IPS-NIHi11 (cell line): ENCODE measurements around the gene QPCT.
A peak's percentile ranks its signal among the peaks of the same experiment; 100 is the strongest.
"Not testable (repeated sequence)": the region's sequence is repeated elsewhere in the genome, so short reads cannot be mapped to it uniquely, and the experiment has no call there.

Experiments
- DNase-seq: peaks from one replicate; pipeline ENCODE4 v3.0.0; 2012; ENCODE audit warnings: mixed read lengths, low spot score

QPCT gene

DNA sequence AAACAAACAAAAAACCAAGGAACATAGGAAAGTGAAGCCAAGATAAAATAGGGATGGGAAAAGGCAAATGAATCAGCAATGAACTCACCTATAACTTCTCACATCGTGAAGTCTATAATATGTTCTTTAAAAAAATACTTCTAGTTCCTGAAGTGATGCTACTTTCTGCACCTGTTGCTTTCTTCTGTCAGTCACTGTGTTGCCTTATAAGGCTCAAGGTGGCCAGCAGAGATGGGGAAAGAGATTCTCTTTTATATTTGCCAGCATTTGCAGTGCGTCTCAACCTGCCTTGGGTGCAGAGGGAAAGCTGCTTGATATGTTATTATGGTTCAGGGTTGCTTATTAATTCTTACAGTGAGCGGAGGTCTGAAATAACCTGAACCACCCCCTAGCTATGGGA, 14.0 kb downstream of the QPCT start:
- no peak for DNase-seq

DNA sequence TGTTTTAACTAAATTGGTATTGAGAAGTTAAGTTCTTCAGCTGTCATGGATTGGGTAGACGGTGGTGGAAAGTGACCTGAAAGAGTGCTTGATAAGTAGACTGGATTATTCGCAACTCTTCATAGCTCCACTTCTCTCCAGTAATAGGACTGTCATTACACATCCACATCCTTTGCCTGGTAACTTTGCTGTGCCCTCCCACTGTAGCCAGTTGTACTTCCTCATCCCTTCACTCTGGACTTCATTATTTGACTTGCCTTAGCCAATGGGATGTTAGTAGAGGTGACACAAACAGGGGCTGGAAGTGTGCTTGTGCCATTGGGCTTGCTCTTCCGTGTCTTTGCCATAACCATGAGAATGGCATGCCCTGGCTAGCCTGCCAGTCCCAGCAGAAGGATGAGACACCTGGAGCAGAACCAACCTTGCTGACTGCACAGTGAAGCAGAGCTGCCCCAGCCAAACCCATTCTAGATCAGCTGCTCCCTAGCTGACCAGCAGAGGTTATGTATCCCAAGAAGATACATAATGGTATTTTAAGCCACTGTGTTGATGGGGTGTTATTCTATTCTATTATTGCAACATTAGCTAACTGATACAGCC, 16.9 kb downstream of the QPCT start:
- DNase-seq, result no peak

DNA sequence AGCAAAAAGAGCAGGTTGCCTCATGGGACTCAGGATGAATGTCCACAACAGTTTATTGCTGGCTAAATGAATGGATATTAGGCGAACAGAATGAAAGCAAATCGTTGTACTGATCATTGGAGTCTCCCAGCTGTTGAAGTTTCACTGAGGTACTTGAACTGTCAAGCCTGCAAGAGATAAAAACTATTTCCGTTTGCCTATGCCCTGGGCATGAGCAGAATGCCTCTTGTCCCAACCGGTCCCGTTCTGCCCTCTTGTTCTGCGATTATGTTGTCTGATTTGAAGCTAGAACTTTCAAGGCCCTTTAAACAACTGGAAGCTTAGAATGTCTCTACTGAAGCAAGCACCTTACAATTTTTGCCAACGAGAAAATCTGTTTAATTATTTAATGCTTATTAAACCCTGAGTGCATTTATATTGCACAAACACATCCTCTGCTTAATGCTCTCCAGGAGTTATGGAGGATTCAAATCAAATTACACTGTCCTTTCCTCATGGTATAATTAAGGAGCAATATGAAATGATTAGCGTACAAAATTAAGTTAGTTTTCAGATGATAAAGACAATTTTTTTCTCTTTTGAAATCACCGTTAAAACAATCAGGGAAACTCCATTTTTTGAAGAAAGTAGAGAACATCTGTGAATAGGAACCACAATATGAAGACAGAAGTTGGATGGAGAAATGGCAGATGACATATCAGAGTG, 17.7 kb downstream of the QPCT start:
- DNase-seq, result no peak

DNA sequence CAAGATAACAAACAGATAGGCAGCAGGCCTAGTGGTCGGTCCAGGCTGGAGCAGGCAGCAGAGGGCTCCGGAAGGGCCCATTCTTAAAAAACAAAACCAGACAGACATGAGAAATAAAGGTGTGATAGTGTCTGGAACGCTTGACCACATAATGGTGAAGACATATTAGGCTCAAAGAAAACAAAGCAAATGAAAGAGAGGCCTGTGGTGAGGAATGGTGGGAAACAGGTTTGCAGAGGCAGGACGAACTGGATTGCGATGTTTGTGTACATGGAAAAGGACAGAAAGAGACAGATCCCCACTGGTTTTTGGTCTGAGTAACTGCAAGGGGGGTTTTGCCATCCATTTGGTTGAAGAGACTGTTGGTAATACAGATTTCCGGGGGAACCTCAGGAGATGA, 19.9 kb downstream of the QPCT start:
- DNase-seq, result no peak

DNA sequence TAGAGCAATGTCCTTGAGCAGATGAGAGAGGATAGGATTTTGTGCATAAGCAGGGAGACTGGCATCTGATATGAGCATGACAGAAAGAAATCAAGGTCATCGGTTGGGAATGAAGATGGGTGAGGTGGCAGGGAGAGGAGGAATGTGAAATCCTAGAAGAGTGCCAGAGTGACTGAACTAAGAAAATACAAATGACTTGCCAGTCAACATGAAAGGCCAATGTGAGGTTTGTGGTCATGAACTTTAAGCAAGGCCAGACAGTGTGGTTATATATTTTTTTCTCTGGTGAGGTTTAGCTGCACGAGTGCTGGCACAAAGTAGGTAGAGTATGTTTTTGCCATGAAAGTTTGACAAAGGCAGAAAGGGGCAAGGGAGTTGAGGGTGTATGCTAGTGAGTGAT, 21.2 kb downstream of the QPCT start:
- no peak for DNase-seq

DNA sequence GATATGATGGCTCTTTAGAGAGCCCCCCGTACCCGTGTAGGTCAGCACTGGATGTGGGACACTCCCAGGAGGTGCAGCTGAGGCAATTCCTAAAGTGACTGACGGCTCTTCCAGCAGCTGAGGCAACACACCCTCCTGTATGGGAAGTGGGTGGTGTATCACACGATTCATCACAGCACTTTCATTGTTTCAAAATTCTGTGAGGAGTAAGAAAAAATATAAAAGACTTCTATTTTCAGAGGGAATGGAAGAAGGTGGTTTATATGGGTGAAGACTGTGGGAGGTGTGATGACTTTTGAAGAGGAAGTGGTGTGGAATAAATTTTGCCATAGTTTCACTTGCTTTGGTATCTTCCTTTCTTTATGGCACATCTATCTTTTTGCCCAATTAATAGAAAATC, 22.3 kb downstream of the QPCT start:
- DNase-seq, result no peak

DNA sequence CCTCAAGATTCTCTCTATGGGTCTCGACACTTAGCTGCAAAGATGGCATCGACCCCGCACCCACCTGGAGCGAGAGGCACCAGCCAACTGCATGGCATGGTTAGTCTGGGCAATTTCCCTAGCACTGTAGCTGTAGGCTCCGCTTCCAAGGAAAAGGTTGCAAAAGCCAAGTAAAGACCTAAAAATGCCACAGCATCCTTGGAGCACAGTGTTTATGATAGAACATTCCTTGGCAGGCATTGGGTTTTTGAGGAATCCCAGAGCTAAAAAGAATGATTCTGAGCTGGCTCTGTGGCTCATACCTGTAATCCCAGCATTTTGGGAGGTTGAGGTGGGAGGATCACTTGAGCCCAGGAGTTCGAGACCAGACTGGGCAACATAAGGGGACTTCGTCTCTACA, 22.9 kb downstream of the QPCT start:
- DNase-seq, result no peak

DNA sequence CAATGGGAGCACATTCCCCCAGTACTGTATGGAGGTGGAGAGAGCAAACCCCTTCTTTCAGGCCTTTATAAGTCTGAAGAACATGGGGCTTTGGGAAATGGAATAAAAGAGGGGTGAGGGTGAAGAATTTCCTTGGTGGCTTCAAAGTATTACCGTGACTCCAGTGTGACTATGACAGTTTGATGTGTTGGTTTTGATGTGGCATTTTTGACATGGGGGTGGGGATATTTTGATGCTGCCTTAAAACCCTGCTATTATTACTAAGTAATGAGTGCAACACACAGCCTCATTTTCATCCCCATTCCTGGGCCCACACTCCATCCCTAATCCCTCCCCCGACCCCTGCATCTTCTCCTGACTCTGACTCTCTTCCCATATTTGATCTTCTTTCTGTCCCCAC, 23.6 kb downstream of the QPCT start:
- DNase-seq, result no peak

DNA sequence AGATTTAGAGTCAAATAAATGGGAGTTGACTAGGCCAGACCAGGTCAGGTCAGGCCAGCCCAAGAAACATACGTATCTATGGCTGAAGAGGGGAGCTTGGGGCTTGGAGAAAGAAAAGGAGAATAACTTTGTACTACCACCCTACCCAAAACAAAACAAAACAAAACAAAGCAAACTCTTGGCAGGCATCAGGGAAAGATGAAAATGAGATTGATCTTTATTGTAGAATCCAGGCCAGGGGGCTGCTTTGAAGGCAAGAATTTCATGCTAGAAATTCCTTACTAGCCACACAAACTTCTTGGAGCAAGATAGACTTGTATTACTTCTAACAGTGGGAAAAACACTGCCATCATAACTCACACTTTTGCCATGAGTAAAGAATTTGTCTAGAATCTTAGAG, 26.2 kb downstream of the QPCT start:
- DNase-seq, result no peak

DNA sequence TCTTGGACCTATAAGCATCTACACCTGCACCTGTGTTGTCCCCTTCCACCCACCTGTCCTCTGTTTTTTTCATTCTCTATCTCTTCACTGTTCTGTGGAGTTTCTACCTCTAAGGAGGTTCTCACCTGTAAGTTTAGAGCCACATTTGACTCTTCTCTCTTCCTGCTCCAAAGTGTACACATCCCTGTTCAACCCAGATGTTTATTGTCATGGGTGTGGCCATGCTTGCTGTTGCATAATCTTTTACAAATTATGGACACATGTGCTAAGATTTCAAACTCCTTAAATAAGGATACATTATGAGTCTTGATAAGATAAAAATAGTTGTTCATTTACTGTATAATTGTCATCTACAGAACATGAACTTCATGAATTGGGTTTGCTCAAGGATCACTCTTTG, 27.6 kb downstream of the QPCT start:
- DNase-seq, result no peak

DNA sequence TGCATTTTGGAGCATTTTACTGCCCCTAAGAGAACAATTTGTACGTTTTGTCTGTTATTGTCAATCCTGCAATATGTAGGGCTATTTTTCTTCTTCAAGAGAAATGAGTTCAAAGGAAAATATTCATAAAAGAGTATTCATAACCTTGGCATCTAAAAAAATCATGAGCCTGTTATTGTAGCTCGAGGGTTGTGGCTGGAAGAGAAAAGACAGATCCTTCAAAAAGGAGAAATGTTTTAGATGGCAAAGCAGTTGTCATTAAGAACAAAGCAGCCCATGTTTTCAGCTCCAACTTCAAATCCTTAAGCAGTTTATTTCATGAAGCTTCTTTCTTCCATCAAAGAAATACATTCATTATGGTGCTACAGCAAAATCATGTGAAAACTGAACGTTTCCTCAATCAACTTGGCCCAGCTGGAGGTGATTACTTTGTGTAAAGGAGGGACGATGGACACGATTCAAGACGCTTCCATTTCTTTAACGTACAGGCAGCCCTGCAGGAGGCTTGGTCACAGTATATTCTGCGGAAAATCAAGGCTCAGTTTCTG, 31.4 kb downstream of the QPCT start:
- no peak for DNase-seq

DNA sequence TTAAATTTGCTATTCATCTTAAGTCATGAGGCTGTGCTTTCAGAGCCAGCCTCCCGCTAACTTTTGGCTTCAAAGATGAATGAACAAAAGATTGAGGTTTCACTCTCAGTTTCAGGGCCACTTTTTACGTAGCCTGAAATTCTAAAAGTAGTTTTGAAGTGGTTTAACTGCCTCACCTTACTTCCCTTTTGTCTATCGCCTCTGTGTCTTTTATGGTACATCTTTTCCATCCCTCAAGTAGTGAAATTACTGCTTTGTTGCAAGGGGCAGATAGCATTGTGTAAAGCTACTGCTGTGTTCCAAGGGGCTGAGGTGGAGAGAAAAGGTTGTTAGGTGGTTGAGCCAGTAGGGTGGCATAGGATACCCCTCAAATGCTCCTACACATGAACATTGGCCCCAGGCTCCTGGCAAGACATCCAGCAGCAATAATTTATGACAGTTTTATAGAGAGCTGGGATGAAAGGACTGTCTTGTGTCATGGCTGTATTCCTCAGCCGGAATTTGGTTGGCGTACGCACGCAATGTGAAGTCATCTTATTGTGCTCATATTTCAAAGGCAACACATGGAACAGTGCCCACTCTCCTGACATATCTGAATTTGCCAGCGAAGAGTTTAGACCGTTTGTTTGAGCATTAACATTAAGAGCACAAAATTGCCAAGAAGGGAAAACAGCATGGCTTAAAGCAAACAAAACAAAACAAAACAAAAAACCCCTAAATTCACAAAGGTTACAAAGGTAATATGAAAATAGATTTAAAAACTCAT, 32.2 kb downstream of the QPCT start:
- no peak for DNase-seq

DNA sequence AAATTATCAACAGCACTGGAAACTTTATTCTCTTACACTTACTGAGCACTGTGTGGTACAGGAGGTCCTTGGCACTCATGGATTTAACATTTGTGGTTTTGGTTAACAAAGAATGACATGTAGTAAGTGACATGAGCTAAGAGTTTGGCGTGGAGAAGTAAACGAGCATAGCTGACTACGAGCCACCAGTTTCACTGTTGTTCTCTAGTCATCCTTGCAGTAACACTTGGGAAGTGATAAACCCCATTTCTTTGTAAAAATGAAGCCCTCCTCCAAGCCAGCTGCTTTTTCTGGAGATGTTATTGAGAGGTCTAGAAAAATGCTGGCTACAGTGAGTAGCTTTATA, 32.7 kb downstream of the QPCT start:
- DNase-seq, result no peak

DNA sequence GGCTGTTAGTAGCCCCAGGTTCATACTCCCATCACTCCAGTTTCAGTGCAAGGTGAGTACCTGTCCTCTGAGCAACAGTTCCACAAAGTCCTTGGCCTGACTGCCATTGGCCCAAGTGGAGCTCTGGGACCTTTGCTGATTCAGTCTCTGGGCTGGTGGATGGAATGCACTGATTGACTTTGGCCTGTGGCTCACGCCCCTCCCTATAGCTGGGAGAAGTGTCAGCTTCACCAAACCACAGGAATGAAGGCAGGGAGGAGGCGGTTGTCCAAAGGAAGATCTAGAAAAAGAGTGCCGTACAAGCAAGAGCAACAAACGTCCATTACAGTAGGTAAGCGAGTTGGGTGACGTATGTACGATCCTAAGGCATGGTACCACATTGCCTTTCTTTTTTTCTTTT, 34.0 kb downstream of the QPCT start:
- DNase-seq, result no peak

DNA sequence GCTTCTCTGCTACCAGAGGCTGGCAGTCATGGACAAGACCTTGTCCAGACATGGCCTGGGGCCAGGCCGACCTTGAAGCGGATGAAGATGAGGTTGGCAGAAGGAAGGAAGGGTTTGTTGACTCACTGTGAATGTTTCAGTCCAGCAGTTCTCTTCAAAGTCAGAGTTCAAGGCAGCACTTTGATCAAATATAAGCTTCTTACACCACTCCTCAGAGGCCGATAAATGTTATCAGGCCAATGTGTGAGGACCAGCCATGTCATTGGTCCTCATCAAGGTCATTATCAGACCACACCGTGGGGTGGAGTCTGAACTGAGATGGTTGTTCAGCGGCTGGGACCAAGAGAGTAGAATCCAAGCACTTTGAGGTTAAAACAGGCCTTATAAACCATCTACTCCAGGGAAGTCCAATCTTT, 35.5 kb downstream of the QPCT start:
- no peak for DNase-seq

DNA sequence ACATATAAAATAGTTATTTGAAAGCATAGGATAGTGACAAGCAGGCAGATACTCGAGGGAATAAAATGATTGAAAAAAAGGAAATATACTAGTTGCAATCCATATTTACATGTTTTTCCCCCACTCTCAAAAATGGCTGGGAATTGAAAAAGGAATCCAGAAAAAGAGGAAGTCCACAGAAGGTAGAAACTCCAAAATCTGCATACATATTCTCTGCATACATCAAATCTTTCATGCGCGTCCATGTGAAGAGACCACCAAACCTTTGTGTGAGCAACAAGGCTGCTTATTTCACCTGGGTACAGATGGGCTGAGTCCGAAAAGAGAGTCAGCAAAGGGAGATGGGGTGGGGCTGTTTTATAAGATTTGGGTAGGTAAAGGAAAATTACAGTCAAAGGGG, 36.4 kb downstream of the QPCT start:
- not testable (repeated sequence) for DNase-seq

DNA sequence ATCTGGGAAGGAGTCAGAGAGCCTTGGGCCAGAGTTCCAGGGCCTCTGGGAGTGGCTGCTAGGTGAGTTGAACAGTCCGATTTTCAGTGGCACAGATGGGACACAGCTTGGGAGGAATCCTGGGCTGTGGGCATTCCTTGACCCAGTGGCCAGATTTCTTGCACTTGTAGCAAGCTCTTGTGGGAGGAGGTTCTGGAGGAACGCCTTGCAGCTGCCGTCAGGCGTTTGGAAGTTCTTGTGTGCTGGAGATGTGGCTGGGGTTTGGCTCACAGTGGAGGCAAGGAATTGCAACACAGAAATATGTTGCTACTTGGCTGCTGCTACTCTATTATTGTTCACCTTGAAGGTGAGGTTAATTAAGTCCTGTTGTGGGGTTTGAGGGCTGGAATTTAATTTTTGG, 39.8 kb downstream of the QPCT start:
- DNase-seq, result not testable (repeated sequence)

DNA sequence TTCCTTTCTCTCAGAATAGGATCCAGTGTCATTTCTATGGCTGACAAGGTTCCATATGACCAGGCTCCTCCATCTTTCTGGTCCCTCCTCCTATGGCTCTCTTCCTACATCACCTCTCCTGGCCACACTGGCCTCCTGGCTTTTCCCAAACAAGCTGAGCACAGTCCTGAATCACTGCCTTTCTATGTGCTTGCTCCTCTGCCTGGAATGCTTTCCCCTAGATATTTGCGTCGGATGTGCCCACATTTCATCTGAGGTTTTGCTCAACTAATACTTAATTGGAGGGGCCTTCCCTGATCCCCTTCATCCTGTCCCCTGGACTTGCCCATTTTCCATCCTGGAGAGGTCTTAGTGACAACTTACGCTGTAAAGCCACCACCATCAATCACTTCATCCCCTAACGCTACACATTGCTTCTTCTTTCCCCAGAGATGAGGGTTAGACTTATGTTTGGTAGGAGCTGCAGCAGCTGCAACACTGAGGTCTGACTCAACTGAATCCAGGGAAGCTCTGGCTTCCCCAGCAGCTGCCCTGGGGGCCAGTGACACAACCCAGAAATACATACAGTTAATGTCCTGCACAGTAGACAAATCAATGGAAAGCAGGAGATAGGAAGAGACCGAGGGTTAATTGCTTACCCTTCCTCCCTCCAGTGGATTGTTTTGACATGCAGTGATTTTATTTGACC, 42.9 kb downstream of the QPCT start:
- DNase-seq, result no peak

DNA sequence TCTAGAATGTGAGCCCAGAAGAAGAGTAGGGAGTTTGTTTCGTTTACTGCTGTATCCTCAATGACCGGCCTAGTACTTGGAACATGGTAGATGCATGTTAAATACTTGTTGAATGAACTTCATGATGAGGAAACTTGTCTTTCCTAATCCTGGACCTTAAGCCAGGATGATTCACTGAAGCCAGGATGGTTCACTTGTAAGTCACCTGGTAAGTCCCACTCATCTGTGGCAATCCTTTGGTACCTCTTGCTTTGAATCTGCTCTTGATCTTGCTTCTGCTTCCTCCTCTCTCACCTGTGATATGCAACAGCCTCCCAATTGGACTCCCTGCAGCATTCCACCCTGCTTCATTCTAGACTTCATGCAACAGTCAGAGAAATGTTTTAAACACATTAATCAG, 43.6 kb downstream of the QPCT start:
- no peak for DNase-seq

DNA sequence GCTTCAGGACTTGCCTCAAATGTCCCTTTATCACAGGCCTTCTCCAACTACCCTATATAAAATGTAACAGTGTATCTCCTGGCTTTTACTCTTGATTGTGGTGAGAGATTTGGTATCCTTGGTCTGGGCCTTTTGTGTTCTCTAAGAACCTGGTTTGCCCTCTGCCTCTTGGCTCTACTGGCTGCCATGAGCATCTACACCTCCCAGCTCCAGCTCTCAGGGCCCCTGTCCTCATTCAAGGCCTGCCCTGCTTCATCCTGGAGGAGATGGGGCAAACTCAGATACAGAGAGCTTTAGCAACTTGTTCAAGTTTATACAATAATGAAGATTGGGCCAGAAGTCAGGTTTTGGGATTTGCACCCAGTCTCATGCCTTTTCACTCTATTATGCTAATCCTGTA, 45.0 kb downstream of the QPCT start:
- DNase-seq, result no peak

DNA sequence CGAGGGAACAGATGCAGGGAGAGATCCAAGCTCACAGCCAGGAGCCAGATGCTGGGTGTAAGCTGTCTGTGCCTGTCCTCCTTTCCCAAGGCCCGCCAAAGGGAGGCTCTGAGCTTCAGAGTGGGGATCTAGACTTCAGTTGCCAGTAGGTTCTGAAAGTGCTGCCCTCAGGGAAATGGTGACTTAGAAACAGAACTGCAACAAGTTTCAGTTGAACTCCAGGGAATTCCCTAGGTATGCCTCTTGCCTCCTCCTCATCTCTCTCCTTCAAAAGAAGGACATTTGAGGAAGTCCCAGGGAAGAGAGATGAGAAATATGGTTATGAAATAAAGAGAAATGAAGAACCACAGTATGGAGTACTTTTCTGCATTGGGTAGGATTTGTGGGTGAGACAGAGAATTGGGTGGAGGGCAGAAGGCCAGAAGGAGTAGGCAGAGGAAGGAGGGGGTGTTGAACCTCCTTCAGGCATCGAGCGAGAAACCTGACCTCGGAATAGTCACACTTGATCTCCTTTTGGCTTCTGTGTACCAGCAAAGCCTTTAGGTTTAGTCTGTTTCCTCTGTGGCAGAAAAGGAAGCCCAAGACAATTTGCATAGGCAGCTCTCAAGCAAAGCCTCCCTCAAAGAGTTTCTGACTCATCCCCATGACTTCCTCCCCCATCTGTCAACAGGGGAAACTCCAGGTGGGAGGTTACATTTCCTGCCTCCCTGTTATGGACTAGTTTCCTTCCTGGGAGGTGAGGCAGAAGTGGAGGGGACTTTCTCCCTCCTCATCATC, 45.7 kb downstream of the QPCT start:
- DNase-seq, result peak; percentile 68

DNA sequence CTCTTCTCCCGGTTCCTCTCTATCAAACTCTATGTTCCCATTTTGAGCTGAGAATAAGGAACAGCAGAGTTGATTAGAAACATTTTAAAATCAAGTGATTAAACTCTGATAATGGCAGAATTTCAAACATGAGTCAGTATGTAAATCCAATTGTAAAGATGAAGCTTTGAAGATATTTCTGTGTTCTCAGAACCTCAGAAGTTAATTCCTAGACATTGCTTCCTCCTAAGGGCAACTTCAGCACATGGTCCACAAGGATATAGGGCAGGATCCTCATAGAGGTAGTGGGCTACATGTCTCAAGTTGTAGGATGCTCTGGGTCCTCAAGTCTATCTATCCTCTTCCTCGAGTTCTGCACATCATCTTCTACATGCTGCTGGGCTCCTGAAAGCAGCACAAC, 46.3 kb downstream of the QPCT start:
- no peak for DNase-seq
